Keratinocyte (primary cell): ENCODE data around the gene FKBP14. TPM values are rescaled to one million over a fixed set of nuclear protein-coding genes. Genes with fewer than 3 reads are reported as not detected.

ENCODE experiments used
- DNase-seq: peaks from one replicate; pipeline ENCODE4 v3.0.0-alpha.2; 2011; ENCODE audit warnings: low read depth, missing footprints, low spot score
- FAIRE-seq: peaks from 2 replicates; lab custom pipeline; 2011; peaks lifted over from hg19 to GRCh38; lab: Jason Lieb, UNC
- H2AFZ ChIP-seq: 2 replicates; pipeline ENCODE4 v1.6.0; 2012; ENCODE audit warnings: low read length, control low read depth, inconsistent platforms; ENCODE audit not compliant: control insufficient read depth
- H3K27ac ChIP-seq: 2 replicates; pipeline ENCODE4 v1.5.1; 2011; ENCODE audit warnings: low read length; ENCODE audit not compliant: control insufficient read depth, insufficient read depth
- H3K27me3 ChIP-seq: 3 replicates; pipeline ENCODE4 v1.6.0; 2011; ENCODE audit warnings: low read length; ENCODE audit not compliant: control insufficient read depth, insufficient read depth; ENCODE audit errors: extremely low read depth
- H3K36me3 ChIP-seq, 2 experiments: 2 replicates in 1 of 2; 3 replicates in 1 of 2; pipeline ENCODE4 v1.5.1; 2011; ENCODE audit warnings: low read length in 2 of 2, mild to moderate bottlenecking in 1 of 2; ENCODE audit not compliant: control insufficient read depth in 2 of 2, insufficient read depth in 2 of 2; ENCODE audit errors: extremely low read depth in 1 of 2
- H3K4me1 ChIP-seq: 3 replicates; pipeline ENCODE4 v1.5.1; 2011; ENCODE audit warnings: low read length; ENCODE audit not compliant: control insufficient read depth, insufficient read depth; ENCODE audit errors: extremely low read depth
- H3K4me2 ChIP-seq: 3 replicates; pipeline ENCODE4 v1.6.0; 2011; ENCODE audit warnings: low read depth, low read length; ENCODE audit not compliant: control insufficient read depth, insufficient read depth; ENCODE audit errors: extremely low read depth
- H3K4me3 ChIP-seq, 3 experiments: fragments of 200-600 bp in 1 of 3; sonication (generic) in 1 of 3; 2 replicates in 2 of 3; 3 replicates in 1 of 3; pipeline ENCODE4 v1.5.1; 2011 to 2016; ENCODE audit warnings: low read length in 3 of 3, mild to moderate bottlenecking in 3 of 3, control low read depth in 2 of 3, inconsistent platforms in 1 of 3, low read depth in 1 of 3, mixed read lengths in 1 of 3, mixed run types in 1 of 3, moderate library complexity in 1 of 3; ENCODE audit not compliant: control insufficient read depth in 2 of 3, insufficient read depth in 2 of 3; ENCODE audit errors: extremely low read depth in 1 of 3
- H3K79me2 ChIP-seq: 2 replicates; pipeline ENCODE4 v1.6.0; 2012; ENCODE audit warnings: low read length; ENCODE audit not compliant: control insufficient read depth, insufficient read depth
- H3K9ac ChIP-seq: 3 replicates; pipeline ENCODE4 v1.6.0; 2011; ENCODE audit warnings: low read length; ENCODE audit not compliant: control insufficient read depth, insufficient read depth; ENCODE audit errors: extremely low read depth
- H3K9me1 ChIP-seq: 3 replicates; pipeline ENCODE4 v1.6.0; 2011; ENCODE audit warnings: low read length; ENCODE audit not compliant: control insufficient read depth, insufficient read depth; ENCODE audit errors: extremely low read depth
- H3K9me3 ChIP-seq: 2 replicates; pipeline ENCODE4 v1.5.1; 2012; ENCODE audit warnings: low read depth, low read length; ENCODE audit not compliant: control insufficient read depth
- H4K20me1 ChIP-seq: 3 replicates; pipeline ENCODE4 v1.6.0; 2011; ENCODE audit warnings: low read length; ENCODE audit not compliant: control insufficient read depth, insufficient read depth; ENCODE audit errors: extremely low read depth
- EZH2 ChIP-seq: IDR thresholded peaks from one replicate; pipeline ENCODE4 v1.6.1; 2012; ENCODE audit warnings: inconsistent platforms, mild to moderate bottlenecking, low read length, moderate library complexity
- dilution Hi-C: fragments of 300-500 bp; cut with MboI; formaldehyde crosslinking; loops from one replicate; pipeline ENCODE4 v1.7.0; 2020; ENCODE audit warnings: low sequenced_read_pairs; ENCODE audit not compliant: extremely low pct_ligation_motif_present
- polyA plus RNA-seq, 5 experiments: library from polyadenylated mRNA; depleted of rRNA in 3 of 5; stranded (reverse) in 3 of 5; stranded (forward) in 1 of 5; unstranded in 1 of 5; fragments of >200 nt; gene quantifications; 1 replicate in 1 of 5; 2 replicates in 3 of 5; 3 replicates in 1 of 5; pipeline versions ENCODE4 v1.2.1 to v1.2.3, GENCODE V29; 2011 to 2012; ENCODE audit warnings: missing spikeins in 2 of 5, low read depth in 1 of 5, low replicate concordance in 1 of 5
- TF ChIP-seq, protein P1 (sequence below), 3 experiments: IDR thresholded peaks in 1 of 3; conservative IDR thresholded peaks in 1 of 3; optimal IDR thresholded peaks in 1 of 3; 2 replicates in 2 of 3; 3 replicates in 1 of 3; pipeline versions ENCODE3 to v1.5.1; 2011; ENCODE audit warnings: low read length in 3 of 3, mild to moderate bottlenecking in 3 of 3, moderate library complexity in 2 of 3, control low read depth in 1 of 3, inconsistent platforms in 1 of 3; ENCODE audit not compliant: insufficient read depth in 2 of 3; ENCODE audit errors: extremely low read depth in 1 of 3

FKBP14 gene
- polyA plus RNA-seq, 1 donor (not counting 4 experiments of a cell fraction or from before 2014, with no cell fraction given): 24.5 TPM

DNA sequence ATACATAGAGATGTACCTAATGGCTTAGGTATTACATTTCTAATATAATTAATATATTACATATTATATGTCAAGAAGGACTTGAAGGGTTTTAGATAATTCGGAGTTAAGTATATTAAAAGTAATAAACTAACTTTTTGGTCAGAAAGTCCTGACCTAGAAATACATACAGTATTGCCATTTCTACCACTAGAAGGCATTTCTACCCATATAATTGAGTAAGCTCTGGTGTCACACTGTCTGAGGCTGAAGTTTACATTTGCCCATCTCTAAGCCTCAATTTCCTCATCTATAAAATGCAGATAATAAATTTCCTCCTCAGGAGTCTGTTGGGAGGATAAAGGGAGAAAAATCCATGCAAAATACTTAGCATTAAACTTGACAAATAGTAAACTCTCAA lies 7.1 kb downstream of the FKBP14 start:
- Histone ChIP-seq H3K4me2 (no peak overlapping the region), H3K27ac (no peak overlapping the region)

DNA sequence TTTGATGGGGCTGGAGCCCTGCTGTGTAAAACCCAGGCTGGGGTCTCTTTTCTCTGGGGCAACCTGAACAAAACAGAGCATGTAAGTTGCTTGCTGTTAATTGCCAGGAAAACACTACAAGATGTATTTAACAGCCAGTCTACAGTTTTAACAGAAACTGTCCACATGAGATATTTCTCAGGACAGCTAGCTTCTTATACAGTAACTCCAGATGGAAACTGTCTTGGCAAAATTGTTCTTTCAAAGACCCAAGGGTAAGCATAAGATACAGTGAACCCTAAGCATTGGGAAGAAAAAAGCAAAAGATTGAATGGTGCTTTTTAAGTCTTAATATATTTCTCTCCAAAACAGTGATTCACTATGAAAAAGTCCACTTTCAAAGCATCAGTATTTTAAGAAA lies 8.1 kb downstream of the FKBP14 start:
- Histone ChIP-seq H3K27me3 (no peaks in the 10 kb centered on the region), H3K9me3 (no peaks in the 10 kb centered on the region), H3K27ac (no peak overlapping the region), H3K36me3 (peaks cover 0 to 5% of the 10 kb centered on the region in 2 experiments), H4K20me1 (no peaks in the 10 kb centered on the region), H2AFZ (no peak overlapping the region), H3K9me1 (no peaks in the 10 kb centered on the region), H3K4me3 (no peak overlapping the region), H3K4me1 (peaks cover 12% of the 10 kb centered on the region), H3K9ac (no peak overlapping the region), H3K79me2 (peaks cover 7% of the 10 kb centered on the region), H3K4me2 (no peak overlapping the region)
- TF ChIP-seq, protein P1, sequence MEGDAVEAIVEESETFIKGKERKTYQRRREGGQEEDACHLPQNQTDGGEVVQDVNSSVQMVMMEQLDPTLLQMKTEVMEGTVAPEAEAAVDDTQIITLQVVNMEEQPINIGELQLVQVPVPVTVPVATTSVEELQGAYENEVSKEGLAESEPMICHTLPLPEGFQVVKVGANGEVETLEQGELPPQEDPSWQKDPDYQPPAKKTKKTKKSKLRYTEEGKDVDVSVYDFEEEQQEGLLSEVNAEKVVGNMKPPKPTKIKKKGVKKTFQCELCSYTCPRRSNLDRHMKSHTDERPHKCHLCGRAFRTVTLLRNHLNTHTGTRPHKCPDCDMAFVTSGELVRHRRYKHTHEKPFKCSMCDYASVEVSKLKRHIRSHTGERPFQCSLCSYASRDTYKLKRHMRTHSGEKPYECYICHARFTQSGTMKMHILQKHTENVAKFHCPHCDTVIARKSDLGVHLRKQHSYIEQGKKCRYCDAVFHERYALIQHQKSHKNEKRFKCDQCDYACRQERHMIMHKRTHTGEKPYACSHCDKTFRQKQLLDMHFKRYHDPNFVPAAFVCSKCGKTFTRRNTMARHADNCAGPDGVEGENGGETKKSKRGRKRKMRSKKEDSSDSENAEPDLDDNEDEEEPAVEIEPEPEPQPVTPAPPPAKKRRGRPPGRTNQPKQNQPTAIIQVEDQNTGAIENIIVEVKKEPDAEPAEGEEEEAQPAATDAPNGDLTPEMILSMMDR (optimal IDR thresholded peaks at IDR 0.05 in 1 of 3, IDR thresholded peaks at IDR 0.05 in 1 of 3, conservative IDR thresholded peaks at IDR 0.05 in 1 of 3; ENCODE audit: extremely low read depth in 1 of 3, insufficient read depth in 2 of 3, low read length in 3 of 3): no peak
- TF ChIP-seq EZH2: no peak
- DNase-seq (no peak), FAIRE-seq (no peak)
- dilution Hi-C loops: no loop called here

More for the DNA sequence above, 7.1 kb downstream of the FKBP14 start:
- Histone ChIP-seq H3K4me3 (no peak overlapping the region), H3K27me3 (no peaks in the 10 kb centered on the region), H3K36me3 (peaks cover 0 to 5% of the 10 kb centered on the region in 2 experiments), H3K9me1 (no peaks in the 10 kb centered on the region), H3K9me3 (no peaks in the 10 kb centered on the region), H3K9ac (no peak overlapping the region), H2AFZ (no peak overlapping the region), H3K4me1 (peaks cover 12% of the 10 kb centered on the region), H4K20me1 (no peaks in the 10 kb centered on the region), H3K79me2 (peaks cover 15% of the 10 kb centered on the region)
- TF ChIP-seq EZH2: no peak
- TF ChIP-seq, protein P1 (optimal IDR thresholded peaks at IDR 0.05 in 1 of 3, IDR thresholded peaks at IDR 0.05 in 1 of 3, conservative IDR thresholded peaks at IDR 0.05 in 1 of 3; ENCODE audit: extremely low read depth in 1 of 3, insufficient read depth in 2 of 3, low read length in 3 of 3): no peak
- dilution Hi-C loops: no loop called here
- DNase-seq (no peak), FAIRE-seq (no peak)
